CD4-positive, alpha-beta T cell treated with Interleukin-4 for 1 hour (primary cell): ENCODE results near the gene LHX3.

Experiments used
- DNase-seq, 2 donors: peaks; one replicate each; pipeline ENCODE4 v3.0.0-alpha.2; 2020 to 2022

The LHX3 gene

DNA sequence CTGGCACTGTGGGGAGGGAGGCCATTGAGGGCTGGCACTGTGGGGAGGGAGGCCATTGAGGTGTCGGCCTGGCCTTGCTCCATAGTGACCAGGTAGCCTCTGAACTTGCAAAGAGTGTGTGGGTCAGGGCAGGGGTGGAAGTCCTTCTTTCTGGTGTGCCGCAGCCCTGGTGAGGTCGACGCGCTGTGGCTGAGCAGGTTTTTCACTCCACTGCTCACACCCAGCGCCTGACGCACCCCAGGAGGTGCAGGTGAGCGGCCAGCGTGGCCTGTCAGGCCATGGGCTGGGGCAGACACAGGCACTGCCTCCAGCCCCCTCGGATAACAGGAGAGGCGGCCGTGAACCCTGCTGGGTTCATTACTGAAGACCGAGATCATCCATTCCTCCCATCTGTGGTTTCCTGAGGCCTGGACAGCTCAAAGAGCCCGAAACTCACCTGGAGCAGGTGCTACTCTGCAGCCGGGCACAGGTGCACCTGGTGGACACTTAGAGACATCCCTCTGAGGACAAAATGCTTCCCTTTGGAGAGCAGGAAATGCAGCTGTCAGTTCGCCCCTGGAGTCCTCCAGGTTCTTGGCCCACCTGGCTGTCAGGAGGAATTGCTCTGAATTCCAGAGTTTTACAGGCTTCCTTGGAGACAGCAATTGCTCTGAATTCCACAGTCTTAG is 32.4 kb downstream of the LHX3 start:
- no peak for DNase-seq

DNA sequence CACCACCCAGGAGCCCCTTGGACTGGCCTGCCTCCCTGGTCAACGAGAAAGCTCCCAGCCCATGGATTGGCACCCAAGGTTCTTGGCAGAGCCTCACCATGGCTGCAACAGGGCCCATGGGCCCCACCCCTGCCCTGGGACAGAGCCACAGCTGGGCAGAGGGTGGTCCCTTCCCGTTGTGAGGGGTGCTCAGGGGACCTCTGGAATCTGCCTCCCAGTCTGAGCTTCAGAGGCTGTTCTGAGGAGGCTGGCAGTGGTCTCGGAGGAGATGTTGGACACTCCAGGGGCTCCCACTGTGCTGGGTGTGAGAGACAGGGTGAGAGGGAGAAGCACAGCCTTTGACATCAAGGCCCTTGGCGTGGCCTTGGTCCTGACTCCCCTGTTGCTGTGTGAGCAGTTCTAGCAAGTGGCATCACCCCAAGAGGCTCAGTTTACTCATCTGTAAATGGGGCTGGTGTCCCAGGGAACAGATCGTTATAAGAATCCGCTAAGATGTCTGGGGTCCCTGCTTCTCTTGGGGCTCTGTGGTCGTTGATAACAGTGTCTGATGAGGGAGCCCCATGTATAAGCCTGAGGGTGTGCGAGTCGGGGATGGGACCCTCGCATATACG is 33.0 kb downstream of the LHX3 start:
- no peak for DNase-seq

DNA sequence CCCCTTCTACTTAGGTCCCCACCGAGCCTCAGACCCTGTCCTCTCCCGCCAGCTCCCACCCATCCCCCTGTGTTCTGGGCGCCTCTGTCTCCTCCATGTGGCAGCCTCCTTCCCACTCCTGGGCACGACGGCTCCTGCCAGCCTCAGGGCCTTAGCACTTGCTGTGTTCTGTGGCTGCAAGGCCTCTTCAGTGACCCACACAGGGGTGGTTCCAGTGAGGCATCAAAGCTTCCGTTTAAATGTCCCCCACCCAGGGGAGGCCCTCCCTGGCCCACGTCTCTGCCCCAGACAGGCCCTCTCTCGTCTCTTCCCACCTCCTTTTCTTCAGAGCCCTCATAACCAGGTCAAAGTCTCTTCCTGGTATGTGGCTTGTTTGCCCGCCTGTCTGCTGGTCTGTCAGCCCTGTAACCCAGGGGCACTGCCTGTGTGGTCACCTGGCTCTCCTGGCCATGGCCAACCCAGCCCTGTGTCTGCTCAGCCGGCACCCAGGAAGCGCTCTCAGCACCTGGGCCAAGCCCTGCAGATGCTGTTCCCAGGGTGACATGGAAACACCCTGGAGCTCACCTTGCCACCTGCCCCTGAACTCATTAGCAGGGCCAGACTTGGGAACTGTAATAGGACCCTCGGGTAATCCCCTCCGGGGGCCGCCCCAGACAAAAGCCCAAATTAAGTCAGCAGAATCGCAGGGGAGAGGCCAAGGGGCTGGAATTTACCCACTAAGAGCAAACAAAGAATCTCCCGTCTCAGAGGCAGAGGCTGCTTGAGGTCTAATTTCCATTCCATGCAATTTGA is 33.7 kb downstream of the LHX3 start:
- DNase-seq, result no peak

DNA sequence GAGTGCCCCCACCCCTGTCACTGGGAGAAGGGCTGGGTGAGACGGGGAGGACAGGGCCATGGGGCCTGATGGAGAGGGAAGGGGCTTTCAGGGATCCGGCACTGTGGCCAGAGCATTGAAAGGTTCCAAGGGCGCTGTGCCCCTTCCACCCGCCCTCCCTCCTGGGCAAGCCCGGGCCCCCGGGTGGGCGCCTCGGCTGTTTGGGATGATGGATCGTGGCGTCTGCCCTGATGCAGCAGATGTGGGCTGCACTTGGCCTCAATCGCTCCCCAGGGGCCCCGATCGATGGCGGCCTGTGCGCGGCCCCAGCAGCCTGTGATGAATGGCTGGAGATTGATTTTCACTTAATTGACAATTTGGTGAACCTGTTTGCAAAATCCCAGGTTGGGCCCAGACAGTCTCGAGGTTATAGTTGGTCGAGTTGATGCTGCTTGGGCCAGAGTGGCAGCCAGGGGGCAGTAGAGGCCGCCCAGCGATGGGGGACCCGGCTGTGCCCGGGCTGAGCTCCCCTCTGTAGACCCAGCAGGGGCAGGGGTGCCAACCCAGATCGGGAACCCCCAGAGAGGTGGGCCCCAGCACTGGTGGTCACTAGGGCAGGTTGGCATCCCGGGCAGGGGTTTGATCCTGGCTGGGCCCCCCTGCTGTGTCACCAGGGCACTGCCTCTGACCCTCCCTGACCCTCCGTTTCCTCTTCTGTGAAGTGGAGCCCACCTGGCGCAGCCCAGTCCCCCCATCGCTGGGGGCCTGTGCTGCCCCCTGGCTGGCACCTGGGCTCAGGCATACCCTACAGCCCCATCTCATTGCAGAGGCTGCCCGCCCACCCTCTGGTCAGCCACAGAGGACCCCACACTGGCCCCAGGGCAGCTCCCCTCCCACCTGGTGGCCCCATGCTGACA is 34.7 kb downstream of the LHX3 start:
- DNase-seq, result peak; percentile 49 to 53

DNA sequence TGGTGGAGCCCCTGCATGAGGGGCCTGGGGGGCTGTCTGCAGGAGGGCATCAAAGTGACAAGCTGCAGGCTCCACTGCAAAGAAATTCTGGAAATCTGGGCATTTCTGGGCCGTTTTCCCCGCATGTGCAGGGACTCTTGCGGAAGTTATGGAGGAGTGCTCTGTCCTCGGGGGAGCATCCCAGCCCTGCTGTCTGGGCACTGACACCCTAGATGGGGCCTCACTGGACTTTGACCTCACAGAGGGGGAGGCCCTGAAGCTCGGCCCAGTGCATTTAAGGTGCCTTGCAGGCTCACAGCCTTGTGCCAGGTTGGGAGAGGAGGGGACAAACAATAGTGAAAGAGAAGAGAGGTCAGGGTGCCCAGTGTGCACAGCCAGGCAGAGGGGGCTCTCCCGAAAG is 35.4 kb downstream of the LHX3 start:
- no peak for DNase-seq

DNA sequence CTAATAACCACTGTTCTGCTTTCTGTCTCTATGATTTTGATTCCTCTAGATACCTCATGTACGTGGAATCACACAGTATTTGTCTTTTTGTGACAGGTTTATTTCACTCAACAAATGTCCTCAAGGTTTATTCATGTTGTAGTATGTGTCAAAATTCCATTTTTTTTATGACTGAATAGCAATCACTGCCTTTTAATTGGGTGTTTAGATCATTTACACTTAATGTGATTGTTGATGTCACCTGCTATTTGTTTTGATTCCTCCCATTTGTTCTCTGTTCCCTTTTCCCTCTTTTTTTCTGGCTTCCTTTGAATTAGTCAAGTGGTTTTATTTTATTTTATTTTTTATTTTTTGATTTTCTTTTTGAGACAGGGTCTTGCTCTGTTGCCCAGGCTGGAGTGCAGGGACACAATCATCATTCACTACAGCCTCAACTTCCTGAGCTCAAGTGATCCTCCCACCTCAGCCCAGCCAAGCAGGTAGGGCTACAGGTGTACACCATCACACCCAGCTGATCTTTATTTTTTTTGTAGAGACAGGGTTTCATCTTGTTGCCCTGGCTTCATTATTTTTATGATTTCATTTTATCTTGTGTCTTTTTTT is 41.6 kb downstream of the LHX3 start:
- no peak for DNase-seq

DNA sequence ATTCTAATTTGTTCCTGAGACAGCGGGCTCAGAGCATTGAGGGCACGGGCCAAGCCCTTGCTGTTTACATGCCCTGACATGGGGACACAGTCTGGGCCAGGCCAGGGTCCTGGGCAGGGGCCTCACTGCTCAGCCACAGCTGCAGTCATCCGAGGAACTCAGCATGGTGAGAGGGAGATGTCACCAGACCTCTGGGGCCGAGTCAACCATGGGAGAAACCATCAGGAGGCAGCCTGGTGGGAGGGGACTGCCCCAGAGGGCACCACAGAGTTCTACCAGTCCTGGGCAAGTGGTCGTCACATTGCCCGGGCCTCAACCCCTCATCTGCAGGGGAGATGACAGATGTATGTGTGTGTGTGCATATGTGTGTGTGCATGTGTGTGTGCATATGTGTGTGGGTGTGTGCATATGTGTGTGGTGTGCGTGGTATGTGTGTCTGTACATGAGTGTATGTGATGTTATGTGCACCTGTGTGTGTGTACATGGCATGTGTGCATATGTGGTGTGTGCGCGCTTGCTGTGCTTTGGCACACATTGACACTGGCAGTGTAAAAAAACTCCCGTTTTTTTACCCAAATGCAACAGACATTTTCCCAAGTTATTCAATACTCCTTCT is 43.8 kb downstream of the LHX3 start:
- no peak for DNase-seq

DNA sequence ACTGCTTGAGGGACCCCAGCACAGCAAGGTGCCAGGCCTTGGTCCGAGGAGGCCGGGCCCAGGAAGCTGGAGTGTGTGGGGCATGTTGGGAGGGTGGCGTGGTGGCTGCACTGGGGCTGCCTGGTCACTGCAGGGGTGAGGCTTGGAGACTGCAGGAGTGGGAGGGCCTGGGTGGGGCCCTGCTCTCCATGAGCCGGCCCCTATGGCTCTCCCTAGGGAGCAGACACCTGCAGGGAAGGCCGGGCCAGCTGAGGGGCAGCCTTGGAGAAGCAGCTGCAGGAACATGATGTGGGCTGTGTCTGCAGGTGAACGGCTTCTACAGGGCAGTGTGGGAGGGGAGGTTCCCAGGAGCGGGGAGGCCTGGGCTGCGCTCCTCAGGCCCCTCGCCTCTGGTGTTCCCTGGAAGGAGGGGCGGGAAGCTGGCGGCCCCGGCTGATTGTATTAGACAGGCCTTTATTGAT is 44.5 kb downstream of the LHX3 start:
- DNase-seq, result no peak

DNA sequence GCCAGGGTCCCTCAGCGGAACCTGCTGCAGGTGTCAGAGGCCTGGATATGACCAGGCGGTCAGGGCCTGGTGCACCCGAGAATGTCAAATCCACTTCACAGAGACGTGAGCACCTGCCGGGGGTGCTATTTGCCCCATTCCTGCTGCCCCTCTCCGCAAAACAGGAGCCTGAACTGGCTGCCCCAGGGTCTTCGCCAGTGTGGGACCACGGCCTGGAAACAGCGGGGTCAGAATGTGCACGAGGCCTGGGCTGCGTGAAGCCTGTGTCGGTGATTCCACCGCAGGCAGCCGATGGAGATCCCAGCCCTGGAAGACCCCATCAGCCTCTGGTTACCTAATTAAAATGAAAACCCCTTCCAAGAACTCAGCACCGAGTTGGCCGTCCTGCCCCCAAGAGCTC is 45.1 kb downstream of the LHX3 start:
- DNase-seq, result no peak

DNA sequence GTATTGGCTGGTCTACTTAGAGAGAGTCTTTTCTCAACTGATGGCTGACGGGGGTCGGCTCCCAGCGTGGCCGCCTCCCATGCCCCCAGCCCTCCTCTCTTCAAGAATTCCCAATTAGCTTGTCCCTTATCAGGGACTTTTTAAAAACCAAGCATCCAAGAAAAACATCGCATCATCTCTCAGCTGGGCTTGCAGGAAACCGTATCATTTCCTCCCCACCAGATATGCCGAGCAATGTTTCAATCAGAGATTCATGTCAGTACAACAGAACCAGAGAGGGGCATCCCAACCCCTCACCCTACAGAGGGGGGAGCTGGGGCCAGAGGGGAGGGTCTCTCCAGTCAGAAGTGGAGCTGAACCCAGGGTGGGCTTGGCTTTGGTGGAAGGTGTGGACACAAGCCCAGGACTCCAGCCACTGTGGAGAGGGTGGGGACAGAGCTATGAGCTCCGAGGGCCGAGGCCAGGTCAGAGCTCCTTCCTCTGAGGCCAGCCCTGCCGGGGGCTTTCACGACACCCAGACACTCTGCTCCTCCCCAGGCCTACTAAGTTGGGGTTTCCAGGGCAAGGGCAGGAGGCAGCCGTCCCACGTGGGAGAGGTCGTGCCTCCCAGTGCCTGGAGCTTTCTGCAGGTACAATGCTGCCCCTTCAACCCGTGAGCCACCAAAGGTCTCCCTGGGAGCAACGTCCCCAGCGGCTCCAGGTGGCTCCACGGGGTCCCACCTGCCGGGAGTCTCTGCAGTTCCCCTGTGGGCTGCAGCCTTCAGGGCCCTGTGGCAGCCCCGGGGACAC is 47.3 kb downstream of the LHX3 start:
- no peak for DNase-seq

DNA sequence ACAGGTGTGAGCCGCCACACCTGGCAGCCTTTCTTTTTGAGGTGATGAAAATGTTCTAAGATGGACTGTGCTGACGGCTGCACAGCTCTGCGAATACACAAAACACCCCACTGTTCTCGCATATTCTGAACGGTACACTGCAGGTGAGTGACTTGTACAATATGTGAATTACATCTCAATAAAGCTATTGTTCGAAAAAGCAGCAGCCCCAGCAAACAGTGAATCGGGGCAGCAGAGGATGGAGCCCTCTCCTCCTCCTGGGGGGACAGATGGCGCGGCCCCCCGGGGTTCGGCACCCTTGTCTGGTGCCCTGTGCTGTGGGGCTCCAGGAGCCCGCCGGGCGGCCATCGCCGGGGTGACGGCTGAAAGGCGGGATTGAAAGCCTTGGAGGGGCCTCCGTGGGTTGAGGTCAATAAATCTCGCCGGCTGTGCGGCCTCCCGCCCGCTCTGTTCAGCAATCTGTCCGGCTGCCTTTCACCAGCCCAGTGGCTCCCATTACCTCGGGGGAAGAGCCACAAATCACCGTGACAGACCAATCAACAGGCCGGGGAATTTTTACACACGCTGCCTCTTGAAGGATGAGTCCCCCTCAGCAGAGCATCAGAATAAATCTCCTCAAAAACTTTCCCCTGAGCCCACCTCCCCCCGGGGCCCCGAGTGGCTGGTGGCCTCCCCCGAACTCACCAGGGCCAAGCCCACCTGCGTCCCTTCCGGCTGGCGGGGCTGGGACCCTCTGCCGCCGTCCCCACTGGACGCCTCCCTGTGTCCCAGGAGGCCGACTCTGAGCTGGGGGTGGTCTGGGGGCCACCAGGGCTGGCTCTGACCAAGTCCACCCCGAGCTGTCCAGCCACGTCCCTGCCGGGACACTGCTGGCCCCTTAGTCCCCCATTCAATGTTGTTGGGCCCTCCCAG is 48.5 kb downstream of the LHX3 start:
- DNase-seq, result no peak

DNA sequence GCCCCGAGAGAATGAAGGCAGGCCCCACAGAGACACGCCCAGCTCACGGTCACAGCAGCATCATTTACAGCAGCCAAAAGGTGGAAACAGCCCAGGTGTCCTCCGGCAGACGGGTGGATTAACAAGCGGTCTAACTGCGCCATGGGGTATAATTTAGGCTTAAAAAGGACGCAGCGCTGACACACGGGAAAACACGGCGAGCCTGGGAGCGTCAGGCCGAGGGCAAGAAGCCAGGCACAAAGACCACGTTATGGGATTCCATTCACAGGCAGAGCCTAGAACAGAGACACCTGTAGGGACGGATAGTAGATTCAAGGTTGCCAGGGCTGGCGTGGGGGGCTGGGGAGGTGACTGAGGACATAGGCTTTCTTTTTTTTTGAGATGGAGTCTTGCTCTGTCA is 49.4 kb downstream of the LHX3 start:
- no peak for DNase-seq

DNA sequence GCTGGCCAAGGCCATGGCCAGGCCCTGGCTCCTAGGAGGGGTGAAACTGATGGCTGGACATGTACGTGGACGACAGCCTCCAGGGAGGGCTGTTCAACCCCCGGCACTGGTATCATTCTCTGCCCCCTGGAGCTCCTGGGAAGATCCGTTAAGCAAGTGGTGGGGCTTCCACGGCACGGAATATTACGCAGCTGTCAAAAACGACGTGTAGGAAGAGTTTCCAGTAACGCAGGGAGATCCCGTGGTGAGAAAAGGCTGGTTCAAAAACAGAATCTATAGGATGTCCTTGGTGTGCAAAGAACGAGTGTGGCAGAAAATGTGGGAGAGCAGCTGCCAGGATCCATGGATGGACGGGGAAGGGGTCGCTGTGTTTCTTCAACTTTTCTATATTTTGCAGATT is 50.0 kb downstream of the LHX3 start:
- DNase-seq, result no peak

DNA sequence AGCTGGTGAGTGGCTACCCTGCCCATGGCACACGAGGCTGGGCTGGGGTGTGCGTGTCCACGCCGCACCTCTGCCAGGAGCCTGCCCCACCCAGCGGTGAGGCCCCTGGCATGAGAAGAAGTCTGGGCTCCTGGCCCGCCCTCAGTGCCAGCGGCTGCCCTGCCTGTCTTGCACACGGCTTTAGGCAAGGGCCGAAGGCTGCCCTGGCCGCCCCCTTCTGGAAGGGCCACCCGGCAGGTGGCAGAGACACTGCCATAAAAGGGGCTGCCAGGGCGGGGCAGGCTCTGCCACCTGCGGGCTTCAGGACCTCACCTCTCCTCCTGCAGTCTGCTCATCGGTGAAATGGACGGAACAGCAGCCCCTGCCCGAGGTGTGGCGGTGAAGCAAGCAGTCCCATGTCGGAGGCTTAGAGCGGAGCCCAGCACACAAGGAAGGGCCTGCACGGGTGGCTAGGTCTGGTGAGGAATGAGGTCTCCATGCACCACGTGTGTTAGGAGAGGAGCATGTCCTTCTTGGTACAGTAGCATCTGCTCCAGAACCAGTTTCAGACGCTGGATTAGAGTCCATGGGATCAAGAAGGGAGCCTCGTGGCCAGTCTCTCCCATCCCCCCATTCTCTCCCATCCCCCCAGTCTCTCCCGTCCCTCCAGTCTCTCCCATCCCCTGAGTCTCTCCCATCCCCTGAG is 51.4 kb downstream of the LHX3 start:
- DNase-seq, result no peak

DNA sequence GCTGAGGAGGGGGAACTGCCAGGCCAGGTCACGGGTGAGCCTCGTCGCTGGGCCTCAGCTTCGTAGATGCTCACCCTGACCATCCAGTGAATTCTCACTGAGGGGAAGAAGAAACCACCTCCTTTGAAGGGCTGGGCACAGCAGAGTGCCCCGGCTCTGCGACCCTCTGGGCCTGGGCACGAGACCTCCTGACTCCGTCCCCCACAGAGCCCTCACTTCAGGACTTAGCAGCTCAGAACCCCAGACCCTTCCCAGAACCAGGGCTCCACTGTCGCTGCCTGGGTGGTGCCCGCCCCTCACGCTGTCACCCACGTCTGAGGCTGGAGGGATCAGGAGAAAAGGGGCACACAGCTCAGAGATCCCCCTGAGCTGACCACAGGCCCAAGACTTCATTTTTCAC is 52.0 kb downstream of the LHX3 start:
- no peak for DNase-seq

DNA sequence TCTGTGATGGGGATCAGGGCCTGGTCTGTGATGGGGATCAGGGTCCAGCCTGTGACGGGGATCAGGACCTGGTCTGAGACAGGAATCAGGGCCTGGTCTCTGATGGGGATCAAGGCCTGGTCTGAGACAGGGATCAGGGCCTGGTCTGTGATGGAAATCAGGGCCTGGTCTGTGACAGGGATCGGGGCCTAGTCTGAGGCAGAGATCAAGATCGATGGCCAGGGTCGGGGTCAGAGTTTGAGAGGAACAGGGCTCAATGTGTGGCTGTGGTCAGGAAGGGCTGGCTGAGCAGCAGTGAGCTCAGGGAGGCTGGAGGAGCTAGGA is 52.4 kb downstream of the LHX3 start:
- DNase-seq, result no peak

DNA sequence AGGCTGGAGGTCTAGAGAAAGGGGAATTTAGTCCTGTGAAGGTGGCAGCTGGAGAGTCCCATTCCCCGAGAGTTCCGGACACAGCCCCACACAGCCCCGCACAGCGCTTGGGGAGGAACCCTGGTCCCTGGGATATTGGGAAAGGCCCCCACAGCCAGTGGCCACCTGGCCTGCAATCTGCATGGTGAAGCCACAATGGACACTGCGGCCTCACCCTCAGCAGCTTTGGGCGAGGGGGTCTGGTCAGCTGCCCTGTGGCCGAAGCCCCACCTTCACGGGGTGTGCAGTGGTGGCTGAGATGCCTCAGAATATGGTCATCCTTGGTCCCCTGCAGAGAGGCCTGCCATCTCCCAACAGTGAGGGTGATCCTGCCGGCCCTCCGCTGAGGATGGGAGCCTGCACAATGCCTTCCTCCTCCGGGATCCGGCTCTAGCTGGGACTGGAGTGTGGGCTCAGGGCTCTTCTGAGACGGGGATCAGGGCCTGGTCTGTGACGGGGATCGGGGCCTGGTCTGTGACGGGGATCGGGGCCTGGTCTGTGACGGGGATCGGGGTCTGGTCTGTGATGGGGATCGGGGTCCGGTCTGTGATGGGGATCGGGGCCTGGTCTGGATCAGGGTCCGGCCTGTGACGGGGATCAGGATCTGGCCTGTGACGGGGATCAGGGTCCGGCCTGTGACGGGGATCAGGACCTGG is 52.9 kb downstream of the LHX3 start:
- no peak for DNase-seq

DNA sequence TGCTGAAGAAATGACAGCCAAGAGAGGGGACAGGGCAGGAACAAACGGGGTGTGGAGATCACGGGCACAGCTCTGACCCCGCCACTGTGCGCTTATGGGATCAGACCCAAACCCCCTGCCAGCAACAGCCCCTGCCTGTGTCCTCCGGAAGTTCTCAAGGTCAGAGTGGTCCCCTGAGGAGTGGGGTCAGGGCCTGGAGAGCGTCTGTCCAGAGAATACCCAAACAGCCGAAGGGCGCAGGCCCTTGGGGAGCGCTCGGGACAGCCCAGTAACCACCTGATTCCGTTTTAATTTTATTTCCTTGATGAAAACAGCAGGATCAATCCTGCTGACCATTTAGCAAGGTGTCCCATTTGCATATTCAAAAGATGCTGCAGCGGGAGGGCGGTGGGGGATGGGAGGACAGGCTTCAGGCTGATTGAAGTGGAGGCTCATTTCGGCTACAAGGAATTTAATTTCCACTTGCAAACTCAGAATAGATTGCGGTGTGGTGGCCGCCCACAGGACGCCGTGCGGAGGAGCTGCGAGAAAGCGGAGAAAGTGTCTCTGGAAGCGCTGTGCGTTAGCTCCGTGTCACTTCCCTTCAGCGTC is 53.6 kb downstream of the LHX3 start:
- DNase-seq, result no peak
